ENCODE data around the gene ARHGAP45. TPM values are rescaled to one million over a fixed set of nuclear protein-coding genes. Genes with fewer than 3 reads are reported as not detected.

ARHGAP45 gene
- total RNA-seq, 1 experiment from 2014 or later: 45.3 TPM

DNA sequence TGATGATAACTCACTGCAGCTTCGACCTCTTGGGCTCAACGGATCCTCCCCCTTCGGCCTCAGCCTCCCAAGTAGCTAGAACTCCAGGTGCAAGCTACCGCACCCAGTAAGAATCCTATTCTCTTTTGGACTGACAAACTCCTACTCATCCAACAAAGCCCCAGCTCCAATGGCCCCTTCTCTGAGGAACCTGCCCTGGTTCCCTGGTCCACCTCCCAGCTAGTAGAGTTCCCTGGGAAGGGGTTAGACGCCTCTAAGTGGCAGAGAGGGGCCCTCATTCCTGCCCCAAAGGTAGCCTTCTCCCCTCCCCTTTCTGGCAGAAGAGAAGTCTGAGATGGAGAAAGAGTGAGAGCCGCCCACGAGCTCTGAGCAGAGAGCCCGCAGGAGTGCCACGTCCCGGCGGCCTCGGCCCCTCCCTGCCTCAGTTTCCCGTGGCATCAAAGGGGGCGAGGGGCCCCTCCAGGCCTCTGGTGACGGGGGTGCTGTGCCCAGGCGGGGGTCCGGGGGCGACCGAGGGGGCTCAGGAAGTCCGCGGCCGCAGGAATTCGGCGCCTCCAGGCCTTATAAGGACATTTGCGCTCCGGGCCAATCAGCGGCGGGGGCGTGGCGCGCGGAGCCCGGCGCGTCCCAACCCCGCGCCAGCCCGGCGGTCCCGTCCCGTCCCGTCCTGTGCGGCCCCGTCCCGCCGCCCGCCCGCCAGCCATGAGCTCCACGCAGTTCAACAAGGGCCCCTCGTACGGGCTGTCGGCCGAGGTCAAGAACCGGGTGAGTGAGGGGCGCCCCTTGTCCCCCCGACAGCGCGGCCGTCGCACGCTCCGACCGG is 40.8 kb upstream of the ARHGAP45 start, which contains the start of gene CNN2:
Gene CNN2 (plus strand): TSS at position 649 of the 823 bp plus-strand sequence. CDS start 54 bp downstream, at position 703.
- intact Hi-C loops (cut with micrococcal nuclease): loop anchor here (5.0 kb wide), 1 partner anchor 76 kb away; the partner anchor contains the start of gene GPX4

DNA sequence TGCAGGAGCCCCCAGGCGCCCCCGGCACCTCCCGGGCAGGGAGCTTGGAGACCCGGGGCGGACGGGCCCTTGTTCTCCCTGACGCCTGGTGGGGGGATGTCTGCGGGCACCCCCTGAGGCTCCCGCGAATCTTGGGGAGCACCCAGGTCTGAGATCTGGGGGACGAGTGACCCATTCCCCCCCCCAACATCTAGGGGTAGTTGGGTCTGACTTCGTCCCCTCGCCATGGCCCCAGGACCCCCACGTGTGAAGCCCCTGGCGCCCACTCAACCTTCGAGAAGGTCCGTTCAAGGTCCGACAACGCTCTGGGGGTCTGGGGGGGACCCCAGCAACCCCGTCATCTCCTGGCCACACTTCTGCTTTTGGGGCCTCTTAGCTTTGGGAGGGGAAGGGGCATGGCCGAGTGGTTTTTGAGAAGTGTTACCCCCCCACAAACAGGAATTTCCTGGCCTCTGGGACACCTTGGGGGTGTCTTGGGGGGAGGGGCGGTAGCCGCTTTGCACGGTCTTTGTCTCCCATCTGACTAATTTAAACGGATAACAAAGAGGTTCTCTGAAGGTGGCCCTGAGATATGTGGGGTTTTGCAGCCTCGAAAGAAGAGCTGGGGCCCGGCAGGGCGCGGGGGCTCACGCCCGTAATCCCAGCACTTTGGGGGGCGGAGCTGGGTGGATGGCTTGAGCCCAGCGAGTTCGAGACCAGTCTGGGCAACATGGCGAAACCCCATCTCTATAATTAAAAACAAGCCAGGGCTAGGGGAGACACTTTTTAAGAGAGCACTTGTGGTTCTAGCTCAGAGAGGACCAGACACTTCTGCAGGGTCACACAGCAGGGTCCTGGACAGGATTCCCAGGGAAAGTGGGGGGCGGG is 40.0 kb upstream of the ARHGAP45 start:
- Histone ChIP-seq H3F3A (ENCODE audit: low read length, unreplicated experiment) (no peaks in the 10 kb centered on the region), H4K20me1 (ENCODE audit: low read length) (no peaks in the 10 kb centered on the region), H3K9me3 (ENCODE audit: low read length) (no peaks in the 10 kb centered on the region), H3K9me2 (replicated peaks; ENCODE audit: low read length) (no peaks in the 10 kb centered on the region), H3K9ac (ENCODE audit: low read length) (peak overlapping the region; percentile 64), H3K36me3 (ENCODE audit: low read depth, low read length) (peaks cover 2% of the 10 kb centered on the region; the same call in 1 of the 2 replicates), H3K4me1 (ENCODE audit: insufficient read depth, low read length) (no peaks in the 10 kb centered on the region; the same call in 1 of the 2 replicates), H3K4me2 (ENCODE audit: low read length) (peak overlapping the region; percentile 92), H3K4me3 (ENCODE audit: low read length) (peak overlapping the region; percentile 95), H3K27me3 (ENCODE audit: low read length) (no peaks in the 10 kb centered on the region), H3K79me2 (ENCODE audit: low read length) (peaks cover 37% of the 10 kb centered on the region), H3K27ac (ENCODE audit: low read length) (no peak overlapping the region), H2AFZ (ENCODE audit: low read length) (peak overlapping the region; percentile 89; the same call in 1 of the 2 replicates)
- intact Hi-C loops (cut with micrococcal nuclease): loop anchor here (5.0 kb wide), 1 partner anchor 75 kb away; the partner anchor contains the start of gene GPX4
- ATAC-seq (peak; percentile 2; the same call in 1 of the 2 replicates), DNase-seq (no peak)
- POLR2A ChIA-PET (ENCODE audit: unreplicated experiment): interaction anchor here (0.5 to 0.7 kb wide), 6 partner anchors 20 to 429 kb away, joined by 3 to 15 read pairs (median 4); no protein-coding TSS in a partner anchor
- CTCF ChIA-PET: no interaction called here
- TF ChIP-seq, protein P1, sequence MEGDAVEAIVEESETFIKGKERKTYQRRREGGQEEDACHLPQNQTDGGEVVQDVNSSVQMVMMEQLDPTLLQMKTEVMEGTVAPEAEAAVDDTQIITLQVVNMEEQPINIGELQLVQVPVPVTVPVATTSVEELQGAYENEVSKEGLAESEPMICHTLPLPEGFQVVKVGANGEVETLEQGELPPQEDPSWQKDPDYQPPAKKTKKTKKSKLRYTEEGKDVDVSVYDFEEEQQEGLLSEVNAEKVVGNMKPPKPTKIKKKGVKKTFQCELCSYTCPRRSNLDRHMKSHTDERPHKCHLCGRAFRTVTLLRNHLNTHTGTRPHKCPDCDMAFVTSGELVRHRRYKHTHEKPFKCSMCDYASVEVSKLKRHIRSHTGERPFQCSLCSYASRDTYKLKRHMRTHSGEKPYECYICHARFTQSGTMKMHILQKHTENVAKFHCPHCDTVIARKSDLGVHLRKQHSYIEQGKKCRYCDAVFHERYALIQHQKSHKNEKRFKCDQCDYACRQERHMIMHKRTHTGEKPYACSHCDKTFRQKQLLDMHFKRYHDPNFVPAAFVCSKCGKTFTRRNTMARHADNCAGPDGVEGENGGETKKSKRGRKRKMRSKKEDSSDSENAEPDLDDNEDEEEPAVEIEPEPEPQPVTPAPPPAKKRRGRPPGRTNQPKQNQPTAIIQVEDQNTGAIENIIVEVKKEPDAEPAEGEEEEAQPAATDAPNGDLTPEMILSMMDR (conservative IDR thresholded peaks at IDR 0.05; ENCODE audit: low read depth, low read length): no peak
- no peak for TF ChIP-seq EZH2phosphoT487 (IDR thresholded peaks at IDR 0.05; ENCODE audit: borderline replicate concordance, low read length)
- TF ChIP-seq EZH2 (IDR thresholded peaks at IDR 0.05; ENCODE audit: low read length, unreplicated experiment): no peak
- TSS peak; percentile 81 for BruUV-seq (replicated peaks)

More for the DNA sequence above, 40.8 kb upstream of the ARHGAP45 start, which contains the start of gene CNN2:
- H3K27ac ChIP-seq (ENCODE audit: low read length): no peak within 1 kb of the TSS
- peak; percentile 76 for ATAC-seq
- H3K36me3 ChIP-seq (ENCODE audit: low read depth, low read length): no peaks in the 10 kb centered on the region
- peak; percentile 66 for DNase-seq
- H2AFZ ChIP-seq (ENCODE audit: low read length): peak within 1 kb of the TSS; percentile 89
- H3K4me2 ChIP-seq (ENCODE audit: low read length): peak within 1 kb of the TSS; percentile 92
- H3K4me1 ChIP-seq (ENCODE audit: insufficient read depth, low read length): no peaks in the 10 kb centered on the region; the same call in 1 of the 2 replicates
- H3K9ac ChIP-seq (ENCODE audit: low read length): peak within 1 kb of the TSS; percentile 64
- H3F3A ChIP-seq (ENCODE audit: low read length, unreplicated experiment): no peaks in the 10 kb centered on the region
- POLR2A ChIA-PET (ENCODE audit: unreplicated experiment): interaction anchor here (0.5 to 0.7 kb wide), 7 partner anchors 19 to 430 kb away, joined by 3 to 15 read pairs (median 5); no protein-coding TSS in a partner anchor
- TF ChIP-seq EZH2 (IDR thresholded peaks at IDR 0.05; ENCODE audit: low read length, unreplicated experiment) (no peak), EZH2phosphoT487 (IDR thresholded peaks at IDR 0.05; ENCODE audit: borderline replicate concordance, low read length) (no peak)
- TF ChIP-seq, protein P1 (conservative IDR thresholded peaks at IDR 0.05; ENCODE audit: low read depth, low read length): no peak
- BruUV-seq (replicated peaks): no TSS peak
- CTCF ChIA-PET: no interaction called here
- H3K79me2 ChIP-seq (ENCODE audit: low read length): peaks cover 37% of the 10 kb centered on the region
- H3K27me3 ChIP-seq (ENCODE audit: low read length): no peaks in the 10 kb centered on the region
- peak within 1 kb of the TSS; percentile 95 for H3K4me3 ChIP-seq (ENCODE audit: low read length)
- H3K9me2 ChIP-seq (replicated peaks; ENCODE audit: low read length): no peaks in the 10 kb centered on the region
- H4K20me1 ChIP-seq (ENCODE audit: low read length): no peaks in the 10 kb centered on the region
- no peaks in the 10 kb centered on the region for H3K9me3 ChIP-seq (ENCODE audit: low read length)
